ENCODE measurements around the gene ITGA3.
A peak's percentile ranks its signal among the peaks of the same experiment; 100 is the strongest.
"Not testable (repeated sequence)": the region's sequence is repeated elsewhere in the genome, so short reads cannot be mapped to it uniquely, and the experiment has no call there.

ITGA3 gene

GRCh38 chr17:50052241-50052796 lies 3.6 kb upstream of the ITGA3 start:
- DNase-seq (ENCODE audit: low read depth): no peak

GRCh38 chr17:50052822-50053653 lies 2.9 kb upstream of the ITGA3 start:
- no peak for DNase-seq (ENCODE audit: low read depth)

- no peak for DNase-seq (ENCODE audit: low read depth)
These were observed 2.3 kb upstream of the ITGA3 start for GRCh38 chr17:50053654-50053960.

- no peak for DNase-seq (ENCODE audit: low read depth)
These were observed 870 bp upstream of the ITGA3 start for GRCh38 chr17:50055055-50055425.

- DNase-seq (ENCODE audit: low read depth): no peak
These were observed 479 bp downstream of the ITGA3 start for GRCh38 chr17:50056217-50056960.

GRCh38 chr17:50056961-50057330 lies 1.0 kb downstream of the ITGA3 start:
- no peak for DNase-seq (ENCODE audit: low read depth)

- DNase-seq (ENCODE audit: low read depth): no peak
These were observed 1.6 kb downstream of the ITGA3 start for GRCh38 chr17:50057521-50057991.

GRCh38 chr17:50058296-50058953 lies 2.5 kb downstream of the ITGA3 start:
- DNase-seq (ENCODE audit: low read depth): no peak

- DNase-seq (ENCODE audit: low read depth): no peak
These were observed 3.3 kb downstream of the ITGA3 start for GRCh38 chr17:50059256-50059655.

- no peak for DNase-seq (ENCODE audit: low read depth)
These were observed 3.9 kb downstream of the ITGA3 start for GRCh38 chr17:50059759-50060273.

GRCh38 chr17:50060951-50061712 lies 5.2 kb downstream of the ITGA3 start:
- DNase-seq (ENCODE audit: low read depth): no peak

GRCh38 chr17:50061713-50062045 lies 5.8 kb downstream of the ITGA3 start:
- DNase-seq (ENCODE audit: low read depth): not testable (repeated sequence)

GRCh38 chr17:50062293-50063243 lies 6.7 kb downstream of the ITGA3 start:
- no peak for DNase-seq (ENCODE audit: low read depth)

GRCh38 chr17:50063561-50064252 lies 7.8 kb downstream of the ITGA3 start:
- DNase-seq (ENCODE audit: low read depth): no peak

- DNase-seq (ENCODE audit: low read depth): peak; percentile 92
These were observed 8.5 kb downstream of the ITGA3 start for GRCh38 chr17:50064253-50065001.

GRCh38 chr17:50065056-50065455 lies 9.1 kb downstream of the ITGA3 start:
- DNase-seq (ENCODE audit: low read depth): no peak

- DNase-seq (ENCODE audit: low read depth): no peak
These were observed 11.1 kb downstream of the ITGA3 start for GRCh38 chr17:50066995-50067394.

GRCh38 chr17:50067996-50068395 lies 12.1 kb downstream of the ITGA3 start:
- no peak for DNase-seq (ENCODE audit: low read depth)

All from HS-5 (cell line).